ENCODE results near the gene YIF1A. TPM values are rescaled to one million over a fixed set of nuclear protein-coding genes. Genes with fewer than 3 reads are reported as not detected.
A peak's percentile ranks its signal among the peaks of the same experiment; 100 is the strongest.

Gene YIF1A
- total and polyA plus RNA-seq, 8 donors: 39.7 to 112 (median 56.6) TPM

- FAIRE-seq: no peak
- H3K27ac ChIP-seq: peak overlapping the region; percentile 0 to 57 (median 20)
- TF ChIP-seq, protein P1, sequence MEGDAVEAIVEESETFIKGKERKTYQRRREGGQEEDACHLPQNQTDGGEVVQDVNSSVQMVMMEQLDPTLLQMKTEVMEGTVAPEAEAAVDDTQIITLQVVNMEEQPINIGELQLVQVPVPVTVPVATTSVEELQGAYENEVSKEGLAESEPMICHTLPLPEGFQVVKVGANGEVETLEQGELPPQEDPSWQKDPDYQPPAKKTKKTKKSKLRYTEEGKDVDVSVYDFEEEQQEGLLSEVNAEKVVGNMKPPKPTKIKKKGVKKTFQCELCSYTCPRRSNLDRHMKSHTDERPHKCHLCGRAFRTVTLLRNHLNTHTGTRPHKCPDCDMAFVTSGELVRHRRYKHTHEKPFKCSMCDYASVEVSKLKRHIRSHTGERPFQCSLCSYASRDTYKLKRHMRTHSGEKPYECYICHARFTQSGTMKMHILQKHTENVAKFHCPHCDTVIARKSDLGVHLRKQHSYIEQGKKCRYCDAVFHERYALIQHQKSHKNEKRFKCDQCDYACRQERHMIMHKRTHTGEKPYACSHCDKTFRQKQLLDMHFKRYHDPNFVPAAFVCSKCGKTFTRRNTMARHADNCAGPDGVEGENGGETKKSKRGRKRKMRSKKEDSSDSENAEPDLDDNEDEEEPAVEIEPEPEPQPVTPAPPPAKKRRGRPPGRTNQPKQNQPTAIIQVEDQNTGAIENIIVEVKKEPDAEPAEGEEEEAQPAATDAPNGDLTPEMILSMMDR (IDR thresholded peaks at IDR 0.05): no peak
Observed at GRCh38 chr11:66335531-66336233, 46.7 kb upstream of the YIF1A start.

DNA sequence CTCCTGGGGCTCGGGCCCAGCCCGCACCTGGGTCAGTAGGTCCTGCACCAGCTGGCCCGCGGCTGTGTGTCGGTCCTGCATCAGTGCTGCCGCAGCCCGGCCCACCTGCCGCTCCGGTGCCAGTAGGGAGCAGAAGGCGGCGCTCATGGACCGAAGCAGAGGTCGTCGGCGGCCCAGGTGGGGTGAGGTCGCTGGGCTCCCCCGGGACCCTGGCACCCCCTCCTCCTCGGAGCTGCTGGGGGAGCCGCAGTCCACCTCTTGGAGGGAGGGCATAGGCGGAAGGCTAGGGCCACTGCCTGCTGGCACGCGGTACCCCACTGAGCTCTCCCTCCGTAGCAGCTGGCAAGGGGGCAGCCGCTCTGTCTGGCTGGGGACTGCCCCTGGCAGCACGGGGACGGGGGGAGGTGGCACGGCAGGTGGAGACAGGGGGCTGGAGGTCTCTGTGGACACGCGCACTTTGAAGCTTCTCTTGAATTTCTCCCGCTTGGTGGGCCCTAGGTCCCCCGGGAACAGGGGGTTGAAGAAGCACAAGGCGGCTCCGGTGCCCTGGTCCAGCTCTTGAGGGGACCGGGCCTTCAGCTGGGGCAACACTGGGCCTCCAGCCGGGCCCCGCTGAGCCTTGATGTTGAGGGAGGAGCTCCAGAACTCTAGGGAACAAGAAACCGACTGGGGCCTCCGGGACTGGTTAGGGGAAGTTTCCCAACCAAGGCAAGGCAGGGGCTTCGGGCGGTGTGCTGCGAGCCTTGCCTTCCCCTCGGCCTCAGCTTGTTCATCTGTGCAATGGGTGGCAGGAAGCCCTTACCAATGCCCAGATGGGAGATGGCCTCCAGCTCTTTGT, 45.9 kb upstream of the YIF1A start:
- Histone ChIP-seq H3K9me3 (no peaks in the 10 kb centered on the region), H3K27me3 (no peaks in the 10 kb centered on the region), H3K4me3 (peak overlapping the region in 1 of 4 donors; percentile 68), H3K4me1 (peaks cover 4 to 12% (median 10%) of the 10 kb centered on the region in 3 donors), H3K27ac (no peak overlapping the region), H3K36me3 (peaks cover 0 to 6% (median 5%) of the 10 kb centered on the region in 3 donors)
- TF ChIP-seq, protein P1 (IDR thresholded peaks at IDR 0.05): no peak
- ATAC-seq: no peak
- 86 to 90% methylated on average over 32 to 42 of the region's 42 CpGs for WGBS, 2 donors
- peak in 3 of 6 donors; percentile 51 to 85 (median 58) for DNase-seq
- intact Hi-C loops (cut with DNase I): no loop called here
- no peak for FAIRE-seq

More at GRCh38 chr11:66335531-66336233, 46.7 kb upstream of the YIF1A start:
- H3K36me3 ChIP-seq: peaks cover 0 to 10% (median 9%) of the 10 kb centered on the region in 3 donors
- H3K27me3 ChIP-seq: no peaks in the 10 kb centered on the region
- peak in 3 of 6 donors; percentile 36 to 83 (median 68) for DNase-seq
- ATAC-seq: peak; percentile 32 to 53 (median 40)
- intact Hi-C loops (cut with DNase I): no loop called here
- no peaks in the 10 kb centered on the region for H3K9me3 ChIP-seq
- peak overlapping the region; percentile 10 to 68 (median 36) for H3K4me3 ChIP-seq
- H3K4me1 ChIP-seq: peaks cover 4 to 12% (median 10%) of the 10 kb centered on the region in 3 donors
- WGBS, 2 donors: 20 to 21% methylated on average over 23 to 35 of the region's 35 CpGs

DNA sequence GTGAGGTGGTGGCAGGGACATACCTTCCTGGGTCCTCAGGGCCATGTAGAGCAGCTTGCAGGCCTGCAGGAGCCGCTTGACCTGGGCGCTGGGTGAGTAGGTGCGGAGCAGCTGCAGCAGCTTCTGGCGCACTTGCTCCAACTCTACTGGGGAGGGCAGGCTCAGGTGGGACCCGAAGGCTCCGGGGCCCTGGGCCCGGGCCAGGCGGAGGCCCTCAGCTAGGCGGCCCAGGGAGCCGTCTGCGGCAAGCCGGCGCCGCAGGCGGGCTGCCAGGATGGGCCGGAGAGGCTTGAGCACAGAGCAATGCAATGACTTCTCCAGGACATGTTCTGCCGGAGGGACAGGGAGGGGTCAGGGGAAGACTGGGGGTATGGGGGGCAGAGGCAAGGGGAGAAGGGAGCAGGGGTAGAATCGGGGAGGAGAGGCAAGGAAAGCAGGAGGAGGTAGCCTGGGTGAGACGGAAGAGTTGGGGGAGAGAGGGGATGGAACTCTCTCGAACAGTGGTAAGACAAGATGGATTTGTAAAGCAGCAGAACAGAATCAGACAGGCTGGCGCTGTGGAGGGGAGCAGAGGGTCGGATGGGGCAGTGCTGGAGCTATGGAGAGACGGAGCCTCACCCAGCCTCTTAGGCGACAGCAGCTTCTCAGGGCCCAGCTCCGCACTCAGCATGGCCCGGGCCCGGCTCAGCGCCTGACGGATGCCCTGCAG, 45.1 kb upstream of the YIF1A start:
- peak in 3 of 6 donors; percentile 34 to 70 (median 52) for DNase-seq
- ATAC-seq: no peak
- Histone ChIP-seq H3K9me3 (no peaks in the 10 kb centered on the region), H3K36me3 (peaks cover 0 to under 1% (median 0%) of the 10 kb centered on the region in 3 donors), H3K4me3 (no peak overlapping the region), H3K27ac (no peak overlapping the region), H3K4me1 (peaks cover 4 to 12% (median 10%) of the 10 kb centered on the region in 3 donors), H3K27me3 (no peaks in the 10 kb centered on the region)
- WGBS, 2 donors: 84 to 93% methylated on average over 28 to 29 of the region's 29 CpGs
- FAIRE-seq: no peak
- intact Hi-C loops (cut with DNase I): no loop called here
- TF ChIP-seq, protein P1 (IDR thresholded peaks at IDR 0.05): no peak

- ATAC-seq (no peak), FAIRE-seq (no peak), DNase-seq (peak in 3 of 6 donors; percentile 18 to 48 (median 45))
- TF ChIP-seq, protein P1 (IDR thresholded peaks at IDR 0.05): no peak
- H3K4me1 ChIP-seq: peaks cover 4 to 12% (median 10%) of the 10 kb centered on the region in 3 donors
- WGBS, 2 donors: 87 to 91% methylated on average over 16 to 19 of the region's 19 CpGs
- intact Hi-C loops (cut with DNase I): no loop called here
- H3K27me3 ChIP-seq: no peaks in the 10 kb centered on the region
- no peaks in the 10 kb centered on the region for H3K9me3 ChIP-seq
- no peak overlapping the region for H3K4me3 ChIP-seq
- no peak overlapping the region for H3K27ac ChIP-seq
- no peaks in the 10 kb centered on the region for H3K36me3 ChIP-seq
Observed at GRCh38 chr11:66333220-66333877, 44.4 kb upstream of the YIF1A start.

Data from pancreas (tissue), 10 donors.